Effector memory CD8-positive, alpha-beta T cell (primary cell): ENCODE data around the gene TTL.
"Not testable (repeated sequence)": the region's sequence is repeated elsewhere in the genome, so short reads cannot be mapped to it uniquely, and the experiment has no call there.

Source experiments
- ATAC-seq: fragments of 150-1000 bp; cut with Tn5 transposase; replicated peaks from 2 replicates; pipeline ENCODE4 v1.10.0; 2021; ENCODE audit warnings: mild to moderate bottlenecking, moderate library complexity
- DNase-seq, 3 experiments: peaks; one replicate each; pipeline ENCODE4 v3.0.0; 2021
- H3K27ac Mint-ChIP-seq, 2 donors: one replicate each; pipeline ENCODE4 v1.8.0; 2022; ENCODE audit warnings: mild to moderate bottlenecking in 2 of 2, mixed read lengths in 2 of 2, moderate library complexity in 2 of 2
- H3K27me3 Mint-ChIP-seq, 2 donors: one replicate each; pipeline ENCODE4 v1.8.0; 2022; ENCODE audit warnings: mixed read lengths in 2 of 2
- H3K36me3 Mint-ChIP-seq: one replicate; pipeline ENCODE4 v1.8.0; 2022; ENCODE audit warnings: mild to moderate bottlenecking, moderate library complexity, mixed read lengths; ENCODE audit not compliant: insufficient read depth
- H3K4me1 Mint-ChIP-seq, 2 donors: one replicate each; pipeline ENCODE4 v1.8.0; 2022; ENCODE audit warnings: low read depth in 2 of 2, mixed read lengths in 2 of 2
- H3K4me3 Mint-ChIP-seq, 2 donors: one replicate each; pipeline ENCODE4 v1.8.0; 2022; ENCODE audit warnings: mild to moderate bottlenecking in 2 of 2, mixed read lengths in 2 of 2, moderate library complexity in 2 of 2
- H3K9me3 Mint-ChIP-seq, 2 donors: one replicate each; pipeline ENCODE4 v1.8.0; 2022; ENCODE audit warnings: mixed read lengths in 2 of 2

TTL gene

GRCh38 chr2:112483042-112483473 is 1.1 kb downstream of the TTL start:
- Mint-ChIP-seq H3K36me3 (peaks cover 9% of the 10 kb centered on the region), H3K27ac (peak overlapping the region; percentile 66 to 88), H3K4me1 (peaks cover 24 to 25% of the 10 kb centered on the region in 2 donors), H3K9me3 (no peaks in the 10 kb centered on the region), H3K27me3 (no peaks in the 10 kb centered on the region), H3K4me3 (peak overlapping the region; percentile 86 to 95)
- ATAC-seq (no peak), DNase-seq (no peak)

- Mint-ChIP-seq H3K27me3 (no peaks in the 10 kb centered on the region), H3K36me3 (peaks cover 9% of the 10 kb centered on the region), H3K4me3 (peak overlapping the region in 1 of 2 donors; percentile 95), H3K27ac (no peak overlapping the region), H3K4me1 (peaks cover 24 to 25% of the 10 kb centered on the region in 2 donors), H3K9me3 (no peaks in the 10 kb centered on the region)
- ATAC-seq (no peak), DNase-seq (no peak)
Observed at GRCh38 chr2:112483831-112484230, 1.9 kb downstream of the TTL start.

GRCh38 chr2:112485849-112486248 is 3.9 kb downstream of the TTL start:
- Mint-ChIP-seq H3K4me3 (no peak overlapping the region), H3K4me1 (peaks cover 20 to 23% of the 10 kb centered on the region in 2 donors), H3K27me3 (no peaks in the 10 kb centered on the region), H3K9me3 (no peaks in the 10 kb centered on the region), H3K36me3 (peaks cover 13% of the 10 kb centered on the region), H3K27ac (no peak overlapping the region)
- DNase-seq (no peak), ATAC-seq (no peak)

GRCh38 chr2:112486895-112487294 is 4.9 kb downstream of the TTL start:
- DNase-seq (no peak), ATAC-seq (no peak)
- Mint-ChIP-seq H3K4me1 (peaks cover 15 to 18% of the 10 kb centered on the region in 2 donors), H3K36me3 (peaks cover 10% of the 10 kb centered on the region), H3K4me3 (no peak overlapping the region), H3K9me3 (no peaks in the 10 kb centered on the region), H3K27me3 (no peaks in the 10 kb centered on the region), H3K27ac (no peak overlapping the region)

- DNase-seq (no peak), ATAC-seq (no peak)
- H3K9me3 Mint-ChIP-seq = no peaks in the 10 kb centered on the region
- H3K36me3 Mint-ChIP-seq = peaks cover 8% of the 10 kb centered on the region
- peaks cover 13 to 18% of the 10 kb centered on the region in 2 donors for H3K4me1 Mint-ChIP-seq
- H3K27me3 Mint-ChIP-seq = no peaks in the 10 kb centered on the region
- no peak overlapping the region for H3K4me3 Mint-ChIP-seq
- H3K27ac Mint-ChIP-seq = no peak overlapping the region
Observed at GRCh38 chr2:112487444-112487961, 5.5 kb downstream of the TTL start.

GRCh38 chr2:112488201-112488600 is 6.2 kb downstream of the TTL start:
- peaks cover 8 to 12% of the 10 kb centered on the region in 2 donors for H3K4me1 Mint-ChIP-seq
- no peaks in the 10 kb centered on the region for H3K27me3 Mint-ChIP-seq
- DNase-seq (no peak), ATAC-seq (no peak)
- H3K4me3 Mint-ChIP-seq = no peak overlapping the region
- H3K9me3 Mint-ChIP-seq = no peaks in the 10 kb centered on the region
- H3K36me3 Mint-ChIP-seq = peaks cover 6% of the 10 kb centered on the region
- H3K27ac Mint-ChIP-seq = no peak overlapping the region

GRCh38 chr2:112491946-112492345 is 10.0 kb downstream of the TTL start:
- Mint-ChIP-seq H3K4me1 (peaks cover 0 to 4% of the 10 kb centered on the region in 2 donors), H3K9me3 (no peaks in the 10 kb centered on the region), H3K4me3 (no peak overlapping the region), H3K36me3 (peaks cover 6% of the 10 kb centered on the region), H3K27me3 (no peaks in the 10 kb centered on the region), H3K27ac (no peak overlapping the region)
- ATAC-seq (no peak), DNase-seq (no peak)

GRCh38 chr2:112493048-112493447 is 11.1 kb downstream of the TTL start:
- H3K27ac Mint-ChIP-seq = no peak overlapping the region
- no peak overlapping the region for H3K4me3 Mint-ChIP-seq
- no peaks in the 10 kb centered on the region for H3K9me3 Mint-ChIP-seq
- no peak for ATAC-seq
- H3K27me3 Mint-ChIP-seq = no peaks in the 10 kb centered on the region
- no peak for DNase-seq
- H3K36me3 Mint-ChIP-seq = peaks cover 6% of the 10 kb centered on the region
- H3K4me1 Mint-ChIP-seq = peaks cover 0 to 4% of the 10 kb centered on the region in 2 donors

GRCh38 chr2:112493858-112494648 is 12.1 kb downstream of the TTL start:
- ATAC-seq (no peak), DNase-seq (no peak)
- Mint-ChIP-seq H3K27ac (no peak overlapping the region), H3K27me3 (no peaks in the 10 kb centered on the region), H3K36me3 (peaks cover 6% of the 10 kb centered on the region), H3K4me3 (no peak overlapping the region), H3K4me1 (peaks cover 0 to 4% of the 10 kb centered on the region in 2 donors), H3K9me3 (no peaks in the 10 kb centered on the region)

GRCh38 chr2:112494828-112495227 is 12.9 kb downstream of the TTL start:
- H3K27ac Mint-ChIP-seq = no peak overlapping the region
- ATAC-seq (no peak), DNase-seq (no peak)
- peaks cover 6% of the 10 kb centered on the region for H3K36me3 Mint-ChIP-seq
- no peak overlapping the region for H3K4me3 Mint-ChIP-seq
- no peaks in the 10 kb centered on the region for H3K9me3 Mint-ChIP-seq
- no peaks in the 10 kb centered on the region for H3K27me3 Mint-ChIP-seq
- H3K4me1 Mint-ChIP-seq = peaks cover 0 to 2% of the 10 kb centered on the region in 2 donors

GRCh38 chr2:112495878-112496277 is 13.9 kb downstream of the TTL start:
- H3K9me3 Mint-ChIP-seq, H3K27me3 Mint-ChIP-seq, H3K27ac Mint-ChIP-seq, DNase-seq, H3K4me1 Mint-ChIP-seq, ATAC-seq, H3K36me3 Mint-ChIP-seq, H3K4me3 Mint-ChIP-seq: not testable (repeated sequence)

- ATAC-seq (peak; percentile 91), DNase-seq (peak; percentile 25 to 45 (median 30))
- H3K27me3 Mint-ChIP-seq, H3K4me3 Mint-ChIP-seq, H3K27ac Mint-ChIP-seq, H3K4me1 Mint-ChIP-seq, H3K9me3 Mint-ChIP-seq, H3K36me3 Mint-ChIP-seq: not testable (repeated sequence)
Observed at GRCh38 chr2:112500850-112501484, 19.0 kb downstream of the TTL start.

GRCh38 chr2:112509239-112509998 is 27.5 kb downstream of the TTL start:
- H3K4me1 Mint-ChIP-seq, H3K9me3 Mint-ChIP-seq, H3K27me3 Mint-ChIP-seq, DNase-seq, ATAC-seq: not testable (repeated sequence)
- H3K4me3 Mint-ChIP-seq = peak overlapping the region in 1 of 2 donors; percentile 38
- H3K27ac Mint-ChIP-seq = peak overlapping the region; percentile 65 to 68
- H3K36me3 Mint-ChIP-seq = peaks cover 10% of the 10 kb centered on the region
